Spleen (tissue), 11 donors: ENCODE data around the gene C18orf63. TPM values are rescaled to one million over a fixed set of nuclear protein-coding genes. Genes with fewer than 3 reads are reported as not detected.
"Not testable (repeated sequence)": the region's sequence is repeated elsewhere in the genome, so short reads cannot be mapped to it uniquely, and the experiment has no call there.

ENCODE experiments used
- DNase-seq: peaks from one replicate; pipeline ENCODE4 v3.0.0-alpha.2; 2020
- H3K27ac ChIP-seq, 8 donors: fragments of 200-600 bp; sonication (generic) in 7 of 8; 1 replicate in 4 of 8; 2 replicates in 4 of 8; pipeline versions ENCODE4 v1.5.0 to v1.8.0; 2016 to 2021; ENCODE audit warnings: inconsistent platforms in 4 of 8, mild to moderate bottlenecking in 4 of 8, moderate library complexity in 1 of 8
- H3K27me3 ChIP-seq, 7 donors: fragments of 200-600 bp; sonication (generic) in 6 of 7; replicated peaks in 1 of 7; 1 replicate in 4 of 7; 2 replicates in 3 of 7; pipeline versions ENCODE4 v1.5.0 to v1.8.0; 2016 to 2021; ENCODE audit warnings: inconsistent platforms in 3 of 7, mild to moderate bottlenecking in 1 of 7
- H3K36me3 ChIP-seq, 6 donors: fragments of 200-600 bp; sonication (generic) in 5 of 6; 1 replicate in 4 of 6; 2 replicates in 2 of 6; pipeline versions ENCODE4 v1.5.0 to v1.8.0; 2016 to 2021; ENCODE audit warnings: inconsistent platforms in 2 of 6
- H3K4me1 ChIP-seq, 6 donors: fragments of 200-600 bp; sonication (generic) in 5 of 6; 1 replicate in 3 of 6; 2 replicates in 3 of 6; pipeline versions ENCODE4 v1.5.0 to v1.8.0; 2016 to 2021; ENCODE audit warnings: inconsistent platforms in 3 of 6
- H3K4me3 ChIP-seq, 8 donors: fragments of 200-600 bp; sonication (generic) in 7 of 8; 1 replicate in 4 of 8; 2 replicates in 4 of 8; pipeline versions ENCODE4 v1.5.0 to v1.8.0; 2016 to 2021; ENCODE audit warnings: inconsistent platforms in 4 of 8, mild to moderate bottlenecking in 4 of 8, moderate library complexity in 2 of 8
- H3K9me3 ChIP-seq, 8 donors: fragments of 200-600 bp; sonication (generic) in 7 of 8; 1 replicate in 4 of 8; 2 replicates in 4 of 8; pipeline versions ENCODE4 v1.5.0 to v1.8.0; 2016 to 2021; ENCODE audit warnings: inconsistent platforms in 4 of 8
- CTCF ChIP-seq, 11 experiments: fragments of 200-600 bp in 7 of 11; fragments of 450-650 bp in 4 of 11; sonication (generic) in 4 of 11; IDR thresholded peaks in 8 of 11; conservative IDR thresholded peaks in 3 of 11; 1 replicate in 7 of 11; 2 replicates in 4 of 11; pipeline versions ENCODE4 v1.4.0 to v1.8.0; 2016 to 2021; ENCODE audit warnings: antibody characterized with exemption in 11 of 11, inconsistent platforms in 4 of 11, mild to moderate bottlenecking in 1 of 11
- POLR2A ChIP-seq, 3 donors: fragments of 450-650 bp; IDR thresholded peaks; one replicate each; pipeline ENCODE4 v1.5.1; 2017; ENCODE audit warnings: antibody characterized with exemption in 3 of 3, mild to moderate bottlenecking in 1 of 3
- POLR2AphosphoS5 ChIP-seq, 3 donors: sonication (generic); formaldehyde crosslinking; IDR thresholded peaks; one replicate each; pipeline ENCODE4 v1.5.1; 2017; ENCODE audit warnings: antibody characterized with exemption in 3 of 3
- WGBS, 5 donors: extraction: QIAGEN DNeasy Blood & Tissue Kit in 3 of 5; methylation state at CpG; one replicate each; pipeline versions ENCODE4 v1.1.5 to v1.1.7; 2013 to 2018; 5-methylcytosine and 5-hydroxymethylcytosine counted together
- intact Hi-C: fragments of 100-400 bp; cut with DNase I; formaldehyde crosslinking; loops from one replicate; pipeline ENCODE4 v1.15.0; 2023; ENCODE audit warnings: low total_unique reads
- polyA plus RNA-seq, 3 donors: library from polyadenylated mRNA; stranded (reverse); fragments of 200-250 nt; gene quantifications; one replicate each; pipeline ENCODE4 v1.2.1, GENCODE V29; 2013
- total RNA-seq, 7 donors: library from RNA; depleted of rRNA in 3 of 7; stranded (reverse); fragments of >200 nt in 3 of 7; fragmentation: NEBNext Ultra II Directional in 4 of 7; extraction: Animal tissue kit (Norgen Biotek cat#: 25700) in 4 of 7; gene quantifications; one replicate each; pipeline versions ENCODE4 v1.1.0 to v1.2.1, GENCODE V29; 2016 to 2021
- donor health status: healthy with polysubstance abuse.
- donor health status: DM: no; HTN: no; CAD: no; lungs with moderate emphysema.
- donor health status: DM: no; HTN: no; CAD: no.
- donor health status: Bipolar disorder and iron deficiency.
- donor health status: healthy.
- donor health status: DM: no; HTN: no; CAD: no.
- donor health status: DM: yes; HTN: yes; CAD: no.

C18orf63 gene
- total and polyA plus RNA-seq, 10 donors, result 0.02 to 0.18 (median 0.13) TPM; not detected in 6

- Histone ChIP-seq H3K27me3 (no peaks in the 10 kb centered on the region), H3K4me3 (no peak overlapping the region), H3K4me1 (peaks cover 0 to 8% (median 3%) of the 10 kb centered on the region in 6 donors), H3K36me3 (no peaks in the 10 kb centered on the region), H3K27ac (no peak overlapping the region), H3K9me3 (peaks cover 0 to 5% (median 0%) of the 10 kb centered on the region in 8 donors)
- TF ChIP-seq POLR2A (IDR thresholded peaks at IDR 0.05) (no peak), POLR2AphosphoS5 (IDR thresholded peaks at IDR 0.05) (no peak), CTCF (IDR thresholded peaks at IDR 0.05 in 8 of 11, conservative IDR thresholded peaks at IDR 0.05 in 3 of 11) (no peak)
- intact Hi-C loops, result no loop called here
- no peak for DNase-seq
- 87 to 92% (median 89%) methylated on average over 22 of the region's 22 CpGs for WGBS, 5 donors
These were observed 728 bp upstream of the C18orf63 start for GRCh38 chr18:74314759-74315463.

- no peak overlapping the region for H3K4me3 ChIP-seq
- no peak overlapping the region for H3K27ac ChIP-seq
- no peaks in the 10 kb centered on the region for H3K4me1 ChIP-seq
- 89 to 91% (median 90%) methylated on average over 29 of the region's 29 CpGs for WGBS, 5 donors
- TF ChIP-seq POLR2A (IDR thresholded peaks at IDR 0.05) (no peak), CTCF (IDR thresholded peaks at IDR 0.05 in 8 of 11, conservative IDR thresholded peaks at IDR 0.05 in 3 of 11) (no peak), POLR2AphosphoS5 (IDR thresholded peaks at IDR 0.05) (no peak)
- H3K36me3 ChIP-seq, result no peaks in the 10 kb centered on the region
- H3K27me3 ChIP-seq, result no peaks in the 10 kb centered on the region
- H3K9me3 ChIP-seq, result peaks cover 0 to 9% (median 0%) of the 10 kb centered on the region in 8 donors
- intact Hi-C loops, result no loop called here
- no peak for DNase-seq
These were observed 875 bp downstream of the C18orf63 start for GRCh38 chr18:74316257-74317170.

- intact Hi-C loops, result no loop called here
- Histone ChIP-seq H3K36me3 (no peaks in the 10 kb centered on the region), H3K4me1 (no peaks in the 10 kb centered on the region), H3K27me3 (no peaks in the 10 kb centered on the region), H3K4me3 (no peak overlapping the region), H3K27ac (peak overlapping the region in 7 of 8 donors; percentile 9 to 69 (median 29)), H3K9me3 (no peaks in the 10 kb centered on the region)
- no peak for TF ChIP-seq POLR2A (IDR thresholded peaks at IDR 0.05)
- no peak for TF ChIP-seq CTCF (IDR thresholded peaks at IDR 0.05 in 8 of 11, conservative IDR thresholded peaks at IDR 0.05 in 3 of 11)
- no peak for TF ChIP-seq POLR2AphosphoS5 (IDR thresholded peaks at IDR 0.05)
- 36 to 74% (median 61%) methylated on average over 2 of the region's 2 CpGs for WGBS, 5 donors
- DNase-seq, result no peak
These were observed 10.6 kb downstream of the C18orf63 start for GRCh38 chr18:74326231-74326630.

GRCh38 chr18:74326791-74327190 is 11.2 kb downstream of the C18orf63 start:
- H3K27me3 ChIP-seq, intact Hi-C loops, H3K4me3 ChIP-seq, DNase-seq, H3K36me3 ChIP-seq, H3K9me3 ChIP-seq, H3K4me1 ChIP-seq: not testable (repeated sequence)
- peak overlapping the region in 6 of 8 donors; percentile 9 to 69 (median 30) for H3K27ac ChIP-seq
- 91 to 95% (median 94%) methylated on average over 3 of the region's 3 CpGs for WGBS, 5 donors
